WTC11 (cell line): ENCODE measurements around the gene TNIK.

Source experiments
- ZNF121 ChIP-seq: sonication (generic); formaldehyde crosslinking; IDR thresholded peaks from 2 replicates; pipeline ENCODE4 v1.8.0; 2023; ENCODE audit warnings: missing genetic modification reagents
- ZNF396 ChIP-seq: fragments of 250-450 bp; sonication (Bioruptor Pico); IDR thresholded peaks from 2 replicates; pipeline ENCODE4 v1.8.0; 2021; ENCODE audit warnings: mild to moderate bottlenecking, moderate library complexity, borderline replicate concordance
- TF ChIP-seq, protein P1 (sequence below): fragments of 200-600 bp; IDR thresholded peaks from 2 replicates; pipeline ENCODE4 v1.8.0; 2022; ENCODE audit warnings: antibody characterized with exemption

DNA sequence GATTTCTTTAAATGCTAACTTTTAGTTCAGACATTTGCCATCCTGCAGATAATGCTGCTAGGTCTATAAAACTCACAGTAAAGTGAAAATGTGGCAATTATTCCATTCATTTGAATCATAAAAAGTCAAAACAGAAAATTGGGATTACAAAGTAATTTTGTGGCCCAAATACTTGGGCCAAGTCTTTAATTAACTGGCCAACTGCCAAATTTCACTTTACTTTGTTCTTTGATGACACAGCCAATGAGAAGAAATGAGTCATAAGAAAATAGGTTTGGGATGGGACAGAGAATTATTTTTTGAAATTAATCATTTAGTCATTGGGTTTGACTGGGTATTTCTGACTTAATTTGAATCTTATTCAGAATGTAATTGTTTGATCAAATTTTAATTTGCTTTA lies 343.8 kb downstream of the TNIK start:
- TF ChIP-seq, protein P1, sequence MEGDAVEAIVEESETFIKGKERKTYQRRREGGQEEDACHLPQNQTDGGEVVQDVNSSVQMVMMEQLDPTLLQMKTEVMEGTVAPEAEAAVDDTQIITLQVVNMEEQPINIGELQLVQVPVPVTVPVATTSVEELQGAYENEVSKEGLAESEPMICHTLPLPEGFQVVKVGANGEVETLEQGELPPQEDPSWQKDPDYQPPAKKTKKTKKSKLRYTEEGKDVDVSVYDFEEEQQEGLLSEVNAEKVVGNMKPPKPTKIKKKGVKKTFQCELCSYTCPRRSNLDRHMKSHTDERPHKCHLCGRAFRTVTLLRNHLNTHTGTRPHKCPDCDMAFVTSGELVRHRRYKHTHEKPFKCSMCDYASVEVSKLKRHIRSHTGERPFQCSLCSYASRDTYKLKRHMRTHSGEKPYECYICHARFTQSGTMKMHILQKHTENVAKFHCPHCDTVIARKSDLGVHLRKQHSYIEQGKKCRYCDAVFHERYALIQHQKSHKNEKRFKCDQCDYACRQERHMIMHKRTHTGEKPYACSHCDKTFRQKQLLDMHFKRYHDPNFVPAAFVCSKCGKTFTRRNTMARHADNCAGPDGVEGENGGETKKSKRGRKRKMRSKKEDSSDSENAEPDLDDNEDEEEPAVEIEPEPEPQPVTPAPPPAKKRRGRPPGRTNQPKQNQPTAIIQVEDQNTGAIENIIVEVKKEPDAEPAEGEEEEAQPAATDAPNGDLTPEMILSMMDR = no peak
- TF ChIP-seq ZNF121 = no peak
- TF ChIP-seq ZNF396 (CRISPR knock-in tag) = no peak
